Measurements from ENCODE around the gene TBC1D1.

DNA sequence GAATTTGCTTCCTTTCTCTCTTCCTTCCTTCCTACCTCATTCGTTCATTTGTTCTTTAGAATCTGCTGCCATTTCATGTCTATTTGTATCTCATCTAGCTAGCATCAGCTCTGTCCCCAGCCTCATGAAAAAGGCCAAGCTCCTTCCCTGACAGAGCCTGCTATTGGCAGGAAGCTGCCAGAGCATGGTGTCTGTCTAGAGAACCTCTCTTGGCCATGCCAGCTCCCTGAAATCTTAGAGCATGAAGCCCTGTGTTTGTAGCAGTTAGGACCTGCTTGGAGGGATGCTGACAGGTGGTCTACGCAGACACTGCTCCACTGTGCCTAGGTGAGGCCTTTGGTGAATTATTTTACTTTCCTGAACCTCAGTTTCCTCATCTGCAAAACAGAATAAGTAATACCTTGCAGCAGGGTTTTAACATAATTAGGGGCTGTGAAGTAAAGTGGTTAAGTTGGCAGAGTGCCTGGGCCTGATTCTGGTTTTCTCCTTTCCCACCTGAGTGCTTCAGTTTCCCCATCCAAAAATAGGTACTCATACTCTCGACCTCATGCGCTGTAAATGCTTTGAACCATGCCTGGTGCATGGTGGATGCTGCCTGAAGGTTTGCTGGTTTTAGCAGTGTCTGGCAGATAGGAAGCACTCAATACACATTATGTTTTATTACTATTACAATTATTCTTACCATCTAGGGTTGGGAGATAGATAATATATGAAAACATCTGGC, 74.0 kb downstream of the TBC1D1 start:
- TF ChIP-seq EZH2 (IDR thresholded peaks at IDR 0.05; ENCODE audit: borderline replicate concordance, low read length): no peak
- TF ChIP-seq, protein P1, sequence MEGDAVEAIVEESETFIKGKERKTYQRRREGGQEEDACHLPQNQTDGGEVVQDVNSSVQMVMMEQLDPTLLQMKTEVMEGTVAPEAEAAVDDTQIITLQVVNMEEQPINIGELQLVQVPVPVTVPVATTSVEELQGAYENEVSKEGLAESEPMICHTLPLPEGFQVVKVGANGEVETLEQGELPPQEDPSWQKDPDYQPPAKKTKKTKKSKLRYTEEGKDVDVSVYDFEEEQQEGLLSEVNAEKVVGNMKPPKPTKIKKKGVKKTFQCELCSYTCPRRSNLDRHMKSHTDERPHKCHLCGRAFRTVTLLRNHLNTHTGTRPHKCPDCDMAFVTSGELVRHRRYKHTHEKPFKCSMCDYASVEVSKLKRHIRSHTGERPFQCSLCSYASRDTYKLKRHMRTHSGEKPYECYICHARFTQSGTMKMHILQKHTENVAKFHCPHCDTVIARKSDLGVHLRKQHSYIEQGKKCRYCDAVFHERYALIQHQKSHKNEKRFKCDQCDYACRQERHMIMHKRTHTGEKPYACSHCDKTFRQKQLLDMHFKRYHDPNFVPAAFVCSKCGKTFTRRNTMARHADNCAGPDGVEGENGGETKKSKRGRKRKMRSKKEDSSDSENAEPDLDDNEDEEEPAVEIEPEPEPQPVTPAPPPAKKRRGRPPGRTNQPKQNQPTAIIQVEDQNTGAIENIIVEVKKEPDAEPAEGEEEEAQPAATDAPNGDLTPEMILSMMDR (IDR thresholded peaks at IDR 0.05; ENCODE audit: low read length): no peak
